ENCODE data around the gene SLC25A38. TPM values are rescaled to one million over a fixed set of nuclear protein-coding genes. Genes with fewer than 3 reads are reported as not detected.
"Not testable (repeated sequence)": the region's sequence is repeated elsewhere in the genome, so short reads cannot be mapped to it uniquely, and the experiment has no call there.

Gene SLC25A38
- total RNA-seq, 2 experiments from 2014 or later, result 40.2 to 42.4 TPM

DNA sequence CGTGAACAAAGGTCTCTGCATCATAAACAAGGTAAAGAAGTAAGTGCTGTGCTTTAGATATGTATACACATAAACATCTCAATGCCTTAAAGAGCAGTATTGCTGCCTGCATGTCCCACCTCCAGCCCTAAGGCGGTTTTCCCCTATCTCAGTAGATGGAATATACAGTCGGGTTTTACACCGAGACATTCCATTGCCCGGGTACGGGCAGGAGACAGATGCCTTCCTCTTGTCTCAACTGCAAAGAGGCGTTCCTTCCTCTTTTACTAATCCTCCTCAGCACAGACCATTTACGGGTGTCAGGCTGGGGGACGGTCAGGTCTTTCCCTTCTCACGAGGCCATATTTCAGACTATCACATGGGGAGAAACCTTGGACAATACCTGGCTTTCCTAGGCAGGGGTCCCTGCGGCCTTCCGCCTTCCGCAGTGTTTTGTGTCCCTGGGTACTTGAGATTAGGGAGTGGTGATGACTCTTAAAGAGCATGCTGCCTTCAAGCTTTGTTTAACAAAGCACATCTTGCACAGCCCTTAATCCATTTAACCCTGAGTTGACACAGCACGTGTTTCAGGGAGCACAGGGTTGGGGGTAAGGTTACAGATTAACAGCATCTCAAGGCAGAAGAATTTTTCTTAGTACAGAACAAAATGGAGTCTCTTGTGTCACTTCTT is 35.5 kb downstream of the SLC25A38 start:
- H3K9me3 Mint-ChIP-seq (ENCODE audit: insufficient read depth); H3K4me3 Mint-ChIP-seq; H3K27ac Mint-ChIP-seq; CTCF ChIA-PET; DNase-seq; H3K4me1 Mint-ChIP-seq (ENCODE audit: low read depth); POLR2A ChIA-PET; H3K27me3 Mint-ChIP-seq (ENCODE audit: low read depth); ATAC-seq: not testable (repeated sequence)
- H3K36me3 Mint-ChIP-seq (ENCODE audit: low read depth), result peaks cover 15% of the 10 kb centered on the region

DNA sequence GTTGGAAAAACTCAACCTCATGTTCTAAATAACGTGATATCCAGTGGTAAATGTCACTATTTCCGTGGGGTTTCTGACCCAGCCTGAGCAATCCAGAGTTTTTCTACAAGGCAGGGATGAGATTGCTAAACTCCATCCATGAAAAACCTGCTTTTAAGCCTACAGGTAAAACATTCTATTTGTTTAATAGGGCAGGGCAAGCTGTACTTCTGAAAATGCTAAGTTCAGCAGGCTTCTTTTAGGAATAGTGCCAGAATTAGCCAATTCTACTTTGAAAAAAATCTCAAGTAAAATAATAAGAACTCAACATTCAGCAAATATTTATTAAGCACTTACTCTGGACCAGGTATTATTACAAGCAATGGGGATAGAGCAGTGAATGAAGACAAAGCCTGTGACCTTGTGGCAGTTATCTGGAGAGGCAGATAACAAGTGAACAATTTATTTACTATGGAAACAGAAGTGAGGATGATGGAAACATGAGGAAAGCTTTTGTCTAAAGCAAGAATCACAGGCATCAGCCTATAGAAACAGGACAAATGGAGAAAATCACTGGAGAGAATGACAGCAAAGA is 36.7 kb downstream of the SLC25A38 start:
- Mint-ChIP-seq H3K9me3 (ENCODE audit: insufficient read depth) (no peaks in the 10 kb centered on the region), H3K4me3 (no peak overlapping the region), H3K36me3 (ENCODE audit: low read depth) (peaks cover 4% of the 10 kb centered on the region), H3K4me1 (ENCODE audit: low read depth) (no peaks in the 10 kb centered on the region), H3K27ac (no peak overlapping the region), H3K27me3 (ENCODE audit: low read depth) (no peaks in the 10 kb centered on the region)
- ATAC-seq, result no peak
- ChIA-PET POLR2A (no interaction called here), CTCF (no interaction called here)
- no peak for DNase-seq

DNA sequence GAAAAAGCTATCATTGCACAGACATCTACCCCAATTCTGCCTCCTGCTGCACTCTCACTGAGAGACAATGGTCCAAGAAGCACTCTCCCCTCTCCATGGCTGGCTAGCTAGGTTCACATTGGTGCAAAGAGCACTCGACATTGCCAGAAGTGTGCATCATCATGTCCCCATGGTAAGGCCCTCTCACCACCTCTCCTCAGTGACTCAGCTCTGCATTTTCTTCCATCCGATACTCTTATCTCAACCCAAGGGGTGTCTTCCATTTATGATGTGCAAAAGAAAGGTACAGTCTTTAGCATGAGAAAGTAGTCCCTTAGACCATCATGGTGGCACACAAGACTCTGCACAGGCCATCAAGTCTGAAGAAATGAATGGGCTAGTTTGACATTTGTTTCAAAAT is 37.4 kb downstream of the SLC25A38 start:
- ATAC-seq, result no peak
- no peak for DNase-seq
- H3K9me3 Mint-ChIP-seq (ENCODE audit: insufficient read depth), result no peaks in the 10 kb centered on the region
- no peak overlapping the region for H3K27ac Mint-ChIP-seq
- peaks cover 2% of the 10 kb centered on the region for H3K36me3 Mint-ChIP-seq (ENCODE audit: low read depth)
- POLR2A ChIA-PET, result no interaction called here
- CTCF ChIA-PET, result no interaction called here
- no peak overlapping the region for H3K4me3 Mint-ChIP-seq
- no peaks in the 10 kb centered on the region for H3K4me1 Mint-ChIP-seq (ENCODE audit: low read depth)
- H3K27me3 Mint-ChIP-seq (ENCODE audit: low read depth), result no peaks in the 10 kb centered on the region

DNA sequence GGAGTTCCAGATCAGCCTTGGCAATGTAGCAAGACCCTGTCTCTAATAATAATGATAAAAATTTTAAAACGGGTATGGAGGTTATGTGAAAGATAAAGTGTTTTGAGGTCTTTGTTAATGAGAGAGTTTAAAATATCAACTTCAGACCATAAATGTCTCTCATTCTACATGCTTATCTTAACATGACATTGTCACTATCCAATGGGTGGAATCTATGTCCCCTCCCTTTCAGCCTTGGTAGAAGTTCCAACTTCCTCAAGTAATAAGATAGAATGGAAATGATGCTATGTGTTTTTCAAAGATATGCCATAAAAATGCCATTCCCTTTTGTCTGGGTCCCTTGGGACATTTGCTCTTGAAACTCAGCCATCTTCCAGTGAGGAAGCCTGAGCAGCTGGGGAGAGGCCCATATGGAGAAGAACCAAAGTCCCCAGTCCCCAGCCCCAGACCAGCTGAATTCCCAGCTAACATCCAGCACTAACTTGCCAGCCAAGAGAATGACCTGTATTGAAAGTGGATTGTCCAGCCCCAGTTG is 40.3 kb downstream of the SLC25A38 start:
- POLR2A ChIA-PET, result no interaction called here
- DNase-seq (no peak), ATAC-seq (no peak)
- Mint-ChIP-seq H3K27ac (no peak overlapping the region), H3K9me3 (ENCODE audit: insufficient read depth) (no peaks in the 10 kb centered on the region), H3K4me3 (no peak overlapping the region), H3K4me1 (ENCODE audit: low read depth) (no peaks in the 10 kb centered on the region), H3K36me3 (ENCODE audit: low read depth) (no peaks in the 10 kb centered on the region), H3K27me3 (ENCODE audit: low read depth) (no peaks in the 10 kb centered on the region)
- CTCF ChIA-PET, result interaction anchor here (1.9 kb wide), 1 partner anchor 24 kb away, joined by 4 read pairs; no protein-coding TSS in a partner anchor

DNA sequence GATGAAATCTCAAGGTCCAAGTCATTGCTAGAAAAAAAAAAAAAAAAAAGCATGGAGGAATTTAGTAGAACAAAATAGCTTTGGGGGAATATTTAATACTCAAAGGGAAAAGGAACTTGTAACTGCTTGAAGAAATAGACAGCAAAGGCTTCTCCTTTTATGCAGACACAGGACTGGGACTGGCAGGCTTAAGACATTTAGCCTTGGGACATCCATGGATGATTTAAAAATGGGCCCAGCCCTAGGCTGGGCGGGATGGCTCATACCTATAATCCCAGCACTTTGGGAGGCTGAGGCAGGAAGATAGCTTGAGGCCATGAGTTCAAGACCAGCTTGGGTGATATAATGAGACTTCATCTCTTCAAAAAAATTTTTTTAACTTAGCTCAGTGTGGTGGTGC is 43.1 kb downstream of the SLC25A38 start:
- no peak overlapping the region for H3K27ac Mint-ChIP-seq
- no peaks in the 10 kb centered on the region for H3K4me1 Mint-ChIP-seq (ENCODE audit: low read depth)
- H3K36me3 Mint-ChIP-seq (ENCODE audit: low read depth), result no peaks in the 10 kb centered on the region
- DNase-seq (no peak), ATAC-seq (no peak)
- H3K9me3 Mint-ChIP-seq (ENCODE audit: insufficient read depth), result no peaks in the 10 kb centered on the region
- CTCF ChIA-PET, result interaction anchor here (1.0 kb wide), 1 partner anchor 20 kb away, joined by 3 read pairs; no protein-coding TSS in a partner anchor
- POLR2A ChIA-PET, result no interaction called here
- H3K27me3 Mint-ChIP-seq (ENCODE audit: low read depth), result no peaks in the 10 kb centered on the region
- H3K4me3 Mint-ChIP-seq, result no peak overlapping the region

DNA sequence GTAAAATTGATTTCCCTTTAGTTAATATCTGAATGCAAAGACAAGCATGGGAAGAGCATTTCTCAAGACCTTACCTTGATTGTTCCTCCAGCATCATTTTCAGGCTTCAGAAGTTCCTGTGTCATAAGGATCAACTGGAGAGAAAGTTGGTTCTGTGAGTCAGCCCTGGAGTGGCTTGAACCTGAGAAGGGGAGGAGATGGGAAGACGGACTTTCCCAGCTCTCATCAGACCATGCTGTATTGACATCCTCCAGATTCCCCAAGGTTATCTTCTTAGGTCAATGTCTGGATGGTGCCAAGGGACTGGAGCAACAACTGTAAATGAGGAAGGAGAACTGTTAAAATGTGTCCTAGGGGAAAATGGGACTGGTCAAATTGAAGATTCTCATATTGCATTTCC is 44.3 kb downstream of the SLC25A38 start:
- POLR2A ChIA-PET, result no interaction called here
- Mint-ChIP-seq H3K36me3 (ENCODE audit: low read depth) (no peaks in the 10 kb centered on the region), H3K9me3 (ENCODE audit: insufficient read depth) (no peaks in the 10 kb centered on the region)

DNA sequence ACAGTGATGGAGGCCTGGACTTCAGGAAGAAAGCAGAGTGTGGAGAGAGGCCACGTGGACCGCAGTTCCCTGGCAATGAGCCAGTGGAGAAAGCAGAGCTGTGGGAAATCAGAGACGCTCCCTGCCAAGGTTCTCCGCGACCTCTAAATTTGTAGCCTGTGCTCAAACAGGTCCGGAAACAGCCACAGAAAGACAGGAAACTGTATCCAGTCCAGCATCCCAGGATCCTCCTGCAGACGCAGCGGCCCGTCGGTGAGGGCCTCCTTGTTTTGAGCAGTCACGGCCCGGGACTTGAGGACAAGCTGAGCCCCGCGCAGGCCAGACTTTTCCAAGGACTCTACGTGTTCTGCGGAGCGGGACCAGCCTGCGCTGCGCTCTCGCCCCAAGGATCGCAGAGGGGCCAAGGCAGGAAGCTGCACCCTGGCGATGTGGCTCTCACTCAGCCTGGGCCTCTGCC is 45.6 kb downstream of the SLC25A38 start:
- Mint-ChIP-seq H3K27me3 (ENCODE audit: low read depth) (no peaks in the 10 kb centered on the region), H3K36me3 (ENCODE audit: low read depth) (no peaks in the 10 kb centered on the region), H3K9me3 (ENCODE audit: insufficient read depth) (no peaks in the 10 kb centered on the region), H3K4me3 (no peak overlapping the region), H3K27ac (no peak overlapping the region), H3K4me1 (ENCODE audit: low read depth) (no peaks in the 10 kb centered on the region)
- ATAC-seq (no peak), DNase-seq (no peak)
- CTCF ChIA-PET, result no interaction called here
- POLR2A ChIA-PET, result no interaction called here

More for the DNA sequence above, 44.3 kb downstream of the SLC25A38 start:
- Mint-ChIP-seq H3K4me1 (ENCODE audit: low read depth) (no peaks in the 10 kb centered on the region), H3K4me3 (no peak overlapping the region), H3K27me3 (ENCODE audit: low read depth) (no peaks in the 10 kb centered on the region), H3K27ac (no peak overlapping the region)
- CTCF ChIA-PET, result interaction anchor here (1.0 kb wide), 1 partner anchor 19 kb away, joined by 3 read pairs; no protein-coding TSS in a partner anchor
- DNase-seq (no peak), ATAC-seq (no peak)

DNA sequence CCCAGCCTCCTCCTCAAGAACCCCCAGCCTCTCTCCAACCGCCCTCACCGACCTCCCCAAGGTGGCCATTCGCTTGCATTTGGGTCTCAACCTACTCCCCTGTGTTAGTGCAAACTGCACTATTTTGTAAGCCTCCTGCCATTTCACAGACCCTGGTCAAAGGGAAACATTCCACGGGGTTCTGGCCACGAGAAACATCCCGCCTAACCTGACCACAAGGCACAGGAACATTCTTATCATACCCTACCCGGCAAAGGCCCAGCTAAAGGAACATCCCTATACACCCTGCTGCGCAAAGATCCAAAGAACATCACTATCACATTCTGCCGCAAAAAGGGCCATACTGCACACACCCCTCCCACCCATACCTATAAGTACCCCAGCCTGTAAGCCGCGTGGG is 46.3 kb downstream of the SLC25A38 start:
- ATAC-seq (no peak), DNase-seq (no peak)
- Mint-ChIP-seq H3K36me3 (ENCODE audit: low read depth) (no peaks in the 10 kb centered on the region), H3K27me3 (ENCODE audit: low read depth) (no peaks in the 10 kb centered on the region), H3K4me1 (ENCODE audit: low read depth) (peaks cover 3% of the 10 kb centered on the region), H3K4me3 (no peak overlapping the region), H3K27ac (no peak overlapping the region), H3K9me3 (ENCODE audit: insufficient read depth) (no peaks in the 10 kb centered on the region)
- POLR2A ChIA-PET, result no interaction called here
- CTCF ChIA-PET, result no interaction called here

DNA sequence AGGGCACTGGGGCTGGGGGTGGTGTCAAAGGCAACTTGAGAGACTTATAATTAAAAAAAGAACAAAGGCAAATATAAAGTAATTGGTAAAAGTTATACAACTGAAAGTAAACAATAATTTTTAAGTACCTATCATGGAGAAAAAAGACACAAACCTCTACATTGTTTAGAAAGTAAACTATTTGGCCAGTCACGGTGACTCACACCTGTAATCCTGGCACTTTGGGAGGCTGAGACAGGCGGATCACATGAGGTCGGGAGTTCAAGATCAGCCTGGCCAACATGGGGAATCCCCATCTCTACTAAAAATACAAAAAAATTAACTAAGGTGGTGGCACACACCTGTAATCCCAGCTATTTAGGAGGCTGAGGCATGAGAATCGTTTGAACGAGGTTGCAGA is 49.2 kb downstream of the SLC25A38 start:
- H3K4me3 Mint-ChIP-seq, result no peak overlapping the region
- CTCF ChIA-PET, result interaction anchor here (1.3 kb wide), 1 partner anchor 67 kb away, joined by 3 read pairs; no protein-coding TSS in a partner anchor
- no peaks in the 10 kb centered on the region for H3K36me3 Mint-ChIP-seq (ENCODE audit: low read depth)
- no peaks in the 10 kb centered on the region for H3K27me3 Mint-ChIP-seq (ENCODE audit: low read depth)
- POLR2A ChIA-PET, result no interaction called here
- no peaks in the 10 kb centered on the region for H3K9me3 Mint-ChIP-seq (ENCODE audit: insufficient read depth)
- H3K4me1 Mint-ChIP-seq (ENCODE audit: low read depth), result peaks cover 5% of the 10 kb centered on the region
- no peak for DNase-seq
- no peak for ATAC-seq
- no peak overlapping the region for H3K27ac Mint-ChIP-seq

DNA sequence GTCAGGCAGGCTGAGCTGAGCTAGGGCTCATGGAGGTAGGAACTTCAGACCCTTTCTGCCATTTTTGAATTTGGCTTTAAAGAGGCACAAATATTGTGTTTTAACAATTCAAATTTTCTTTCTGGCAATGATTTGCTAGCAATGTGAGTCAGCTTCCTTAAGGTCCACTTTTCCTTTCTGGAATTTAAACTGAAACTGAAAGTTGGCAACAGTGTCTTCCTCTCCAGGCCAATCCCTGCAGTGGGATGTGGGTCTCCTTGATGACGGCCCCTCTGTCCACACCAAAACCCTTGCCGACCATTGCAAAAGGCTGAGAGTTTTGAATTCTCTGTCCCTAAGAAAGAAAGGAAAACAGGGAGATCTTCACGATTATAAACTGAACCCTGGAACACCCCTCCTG is 50.5 kb downstream of the SLC25A38 start:
- Mint-ChIP-seq H3K27ac (no peak overlapping the region), H3K27me3 (ENCODE audit: low read depth) (no peaks in the 10 kb centered on the region), H3K4me1 (ENCODE audit: low read depth) (peaks cover 5% of the 10 kb centered on the region), H3K36me3 (ENCODE audit: low read depth) (no peaks in the 10 kb centered on the region), H3K9me3 (ENCODE audit: insufficient read depth) (no peaks in the 10 kb centered on the region), H3K4me3 (no peak overlapping the region)
- ATAC-seq, result no peak
- ChIA-PET CTCF (no interaction called here), POLR2A (no interaction called here)
- no peak for DNase-seq

DNA sequence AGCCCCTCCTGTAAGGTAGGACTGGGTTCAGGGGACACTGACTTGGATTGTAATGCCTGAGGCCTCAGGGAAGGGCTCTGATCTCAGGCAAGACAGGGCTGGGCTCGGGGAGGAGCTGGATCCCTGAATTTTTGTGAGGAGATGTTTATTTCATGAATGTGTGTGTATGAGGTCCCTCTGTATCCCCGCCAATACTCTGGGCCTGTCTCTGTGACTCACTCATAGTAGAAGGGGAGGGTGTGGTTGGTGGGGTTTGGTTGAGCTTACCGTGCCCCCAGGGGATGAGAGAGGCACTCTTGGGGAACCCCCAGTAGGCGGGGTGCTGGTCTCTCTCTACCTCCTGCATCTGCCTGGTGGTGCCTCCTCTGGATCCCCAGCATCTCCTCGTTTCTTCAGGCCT is 51.4 kb downstream of the SLC25A38 start:
- ChIA-PET CTCF (interaction anchor here (0.9 to 1.4 kb wide), 4 partner anchors 12 to 28 kb away, joined by 3 to 5 read pairs (median 4); partner anchors contain the start of gene RPSA), POLR2A (no interaction called here)
- Mint-ChIP-seq H3K27ac (no peak overlapping the region), H3K27me3 (ENCODE audit: low read depth) (no peaks in the 10 kb centered on the region), H3K9me3 (ENCODE audit: insufficient read depth) (no peaks in the 10 kb centered on the region), H3K4me1 (ENCODE audit: low read depth) (peaks cover 5% of the 10 kb centered on the region), H3K36me3 (ENCODE audit: low read depth) (no peaks in the 10 kb centered on the region), H3K4me3 (no peak overlapping the region)
- DNase-seq (no peak), ATAC-seq (peak; percentile 42)

DNA sequence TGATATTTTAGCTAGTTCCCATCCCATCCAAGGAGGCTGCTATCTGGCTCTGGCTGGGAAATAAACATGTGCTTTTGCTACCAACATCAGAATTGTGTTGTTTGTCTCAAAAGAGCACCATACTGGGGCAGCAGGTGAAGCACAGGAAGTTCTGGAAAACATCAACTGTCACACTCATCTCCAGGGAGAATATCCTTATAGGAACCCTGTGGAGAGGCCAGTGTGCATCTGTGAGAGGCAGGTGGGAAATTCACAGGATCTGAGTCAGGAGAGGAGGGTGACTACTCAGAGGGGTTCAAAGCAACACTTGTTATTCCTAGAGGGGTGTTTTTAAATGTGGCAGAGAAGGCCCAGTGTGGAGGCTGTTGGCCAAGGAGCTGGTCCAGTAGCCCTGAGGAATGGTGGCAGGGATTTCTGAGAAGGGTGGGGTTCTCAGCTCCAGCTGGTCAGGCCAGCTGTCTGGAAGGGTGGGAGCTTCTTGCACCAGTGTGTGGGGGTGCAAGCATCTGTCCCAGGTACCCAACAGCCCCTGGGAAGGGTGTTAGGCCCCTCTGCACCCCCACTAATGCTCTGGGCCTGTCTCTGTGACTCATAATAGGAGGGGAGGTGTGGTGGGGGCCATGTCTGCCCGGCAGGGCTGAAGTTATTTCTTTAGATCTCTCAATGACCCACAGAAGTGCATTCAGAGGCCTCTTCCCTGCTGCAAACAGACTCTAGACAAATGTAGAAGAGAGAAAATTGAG is 52.0 kb downstream of the SLC25A38 start:
- H3K4me1 Mint-ChIP-seq (ENCODE audit: low read depth), result peaks cover 5% of the 10 kb centered on the region
- no peaks in the 10 kb centered on the region for H3K27me3 Mint-ChIP-seq (ENCODE audit: low read depth)
- CTCF ChIA-PET, result interaction anchor here (0.9 to 1.4 kb wide), 4 partner anchors 12 to 29 kb away, joined by 3 to 5 read pairs (median 4); partner anchors contain the start of gene RPSA
- no peaks in the 10 kb centered on the region for H3K9me3 Mint-ChIP-seq (ENCODE audit: insufficient read depth)
- DNase-seq, result no peak
- ATAC-seq, result no peak
- no peaks in the 10 kb centered on the region for H3K36me3 Mint-ChIP-seq (ENCODE audit: low read depth)
- POLR2A ChIA-PET, result no interaction called here
- H3K27ac Mint-ChIP-seq, result peak overlapping the region; percentile 43
- H3K4me3 Mint-ChIP-seq, result no peak overlapping the region
